ENCODE data around the gene TBP.

TBP gene

DNA sequence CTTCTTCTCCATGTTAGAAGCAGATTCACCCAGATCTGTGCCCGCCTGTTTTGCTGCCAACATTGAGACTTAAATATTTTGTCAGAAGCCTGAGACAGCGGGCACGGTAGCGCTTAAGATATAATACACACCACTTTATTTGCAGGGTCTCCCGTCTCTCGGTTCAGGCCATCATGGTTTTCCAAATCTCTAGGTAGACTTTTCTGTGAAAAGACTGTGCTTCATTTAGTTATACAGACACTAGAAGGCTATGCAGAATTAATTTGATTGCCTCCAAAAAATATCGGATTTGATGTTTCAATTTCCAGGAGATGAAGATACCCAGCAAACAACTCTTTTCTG, 598 bp downstream of the TBP start:
- no peak for DNase-seq (ENCODE audit: low read depth)
- TF ChIP-seq, protein P1, sequence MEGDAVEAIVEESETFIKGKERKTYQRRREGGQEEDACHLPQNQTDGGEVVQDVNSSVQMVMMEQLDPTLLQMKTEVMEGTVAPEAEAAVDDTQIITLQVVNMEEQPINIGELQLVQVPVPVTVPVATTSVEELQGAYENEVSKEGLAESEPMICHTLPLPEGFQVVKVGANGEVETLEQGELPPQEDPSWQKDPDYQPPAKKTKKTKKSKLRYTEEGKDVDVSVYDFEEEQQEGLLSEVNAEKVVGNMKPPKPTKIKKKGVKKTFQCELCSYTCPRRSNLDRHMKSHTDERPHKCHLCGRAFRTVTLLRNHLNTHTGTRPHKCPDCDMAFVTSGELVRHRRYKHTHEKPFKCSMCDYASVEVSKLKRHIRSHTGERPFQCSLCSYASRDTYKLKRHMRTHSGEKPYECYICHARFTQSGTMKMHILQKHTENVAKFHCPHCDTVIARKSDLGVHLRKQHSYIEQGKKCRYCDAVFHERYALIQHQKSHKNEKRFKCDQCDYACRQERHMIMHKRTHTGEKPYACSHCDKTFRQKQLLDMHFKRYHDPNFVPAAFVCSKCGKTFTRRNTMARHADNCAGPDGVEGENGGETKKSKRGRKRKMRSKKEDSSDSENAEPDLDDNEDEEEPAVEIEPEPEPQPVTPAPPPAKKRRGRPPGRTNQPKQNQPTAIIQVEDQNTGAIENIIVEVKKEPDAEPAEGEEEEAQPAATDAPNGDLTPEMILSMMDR (IDR thresholded peaks at IDR 0.05; ENCODE audit: control insufficient read depth, extremely low read depth, insufficient read depth): no peak
- H3K4me3 ChIP-seq (ENCODE audit: low read depth, low read length): peak overlapping the region; percentile 81

DNA sequence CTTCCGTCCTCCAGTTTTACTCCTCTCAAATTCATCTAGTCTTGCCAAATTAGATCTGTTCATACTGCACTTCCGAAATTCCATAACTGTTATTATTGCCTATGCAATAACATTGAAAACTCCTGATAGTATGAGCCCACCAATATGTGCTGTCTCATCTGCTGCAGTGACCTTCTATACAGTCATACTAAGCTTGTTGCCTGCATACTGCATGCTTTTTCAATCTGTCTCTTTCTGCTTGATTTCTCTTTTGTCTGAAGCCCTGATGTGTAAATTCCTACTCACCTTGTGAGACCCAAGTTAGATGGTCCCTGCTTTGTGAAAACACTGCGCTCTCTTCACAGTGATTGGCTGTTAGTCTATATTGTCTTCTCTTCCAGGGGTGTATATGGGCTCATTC, 1.1 kb downstream of the TBP start:
- TF ChIP-seq, protein P1 (IDR thresholded peaks at IDR 0.05; ENCODE audit: control insufficient read depth, extremely low read depth, insufficient read depth): no peak
- peak overlapping the region; percentile 81 for H3K4me3 ChIP-seq (ENCODE audit: low read depth, low read length)
- DNase-seq (ENCODE audit: low read depth): no peak

DNA sequence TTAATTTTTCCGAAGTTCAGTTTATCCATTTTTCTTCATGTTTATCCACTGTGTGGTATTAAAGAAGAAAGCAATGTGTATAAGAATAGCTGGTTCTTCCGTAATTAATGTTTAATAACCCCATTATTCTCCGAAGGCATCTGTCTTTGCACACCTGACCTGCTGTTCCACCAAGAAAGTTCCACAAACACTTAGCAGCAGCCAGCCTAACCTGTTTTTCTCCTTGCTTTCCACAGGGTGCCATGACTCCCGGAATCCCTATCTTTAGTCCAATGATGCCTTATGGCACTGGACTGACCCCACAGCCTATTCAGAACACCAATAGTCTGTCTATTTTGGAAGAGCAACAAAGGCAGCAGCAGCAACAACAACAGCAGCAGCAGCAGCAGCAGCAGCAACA, 7.4 kb downstream of the TBP start:
- TF ChIP-seq, protein P1 (IDR thresholded peaks at IDR 0.05; ENCODE audit: control insufficient read depth, extremely low read depth, insufficient read depth): no peak
- peak; percentile 85 for DNase-seq (ENCODE audit: low read depth)
- H3K4me3 ChIP-seq (ENCODE audit: low read depth, low read length): peak overlapping the region; percentile 9; the same call in 1 of the 2 replicates

DNA sequence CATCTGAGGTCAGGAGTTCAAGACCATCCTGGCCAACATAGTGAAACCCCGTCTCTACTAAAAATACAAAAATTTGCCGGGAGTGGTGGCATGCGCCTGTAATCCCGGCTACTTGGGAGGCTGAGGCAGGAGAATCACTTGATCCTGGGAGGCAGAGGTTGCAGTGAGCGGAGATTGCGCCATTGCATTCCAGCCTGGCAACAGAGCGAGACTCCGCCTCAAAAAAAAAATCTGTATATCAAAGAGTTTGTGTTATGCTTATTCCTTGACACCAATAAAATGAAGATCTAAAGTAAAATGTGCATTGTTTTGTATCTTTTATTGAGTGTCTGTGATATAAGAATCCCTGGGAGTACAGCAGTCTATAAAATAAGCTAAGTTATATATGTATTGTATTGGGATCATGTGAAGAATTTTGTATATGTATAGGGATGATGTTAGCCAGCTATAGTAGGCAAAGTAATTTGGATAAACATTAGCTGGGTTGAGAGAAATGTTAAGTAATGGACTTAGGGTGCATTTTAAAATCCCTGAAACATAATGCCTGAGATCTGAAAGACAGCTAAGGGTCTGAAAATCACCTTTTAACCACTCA, 10.9 kb downstream of the TBP start:
- TF ChIP-seq, protein P1 (IDR thresholded peaks at IDR 0.05; ENCODE audit: control insufficient read depth, extremely low read depth, insufficient read depth): no peak
- H3K4me3 ChIP-seq (ENCODE audit: low read depth, low read length): no peak overlapping the region
- no peak for DNase-seq (ENCODE audit: low read depth)

DNA sequence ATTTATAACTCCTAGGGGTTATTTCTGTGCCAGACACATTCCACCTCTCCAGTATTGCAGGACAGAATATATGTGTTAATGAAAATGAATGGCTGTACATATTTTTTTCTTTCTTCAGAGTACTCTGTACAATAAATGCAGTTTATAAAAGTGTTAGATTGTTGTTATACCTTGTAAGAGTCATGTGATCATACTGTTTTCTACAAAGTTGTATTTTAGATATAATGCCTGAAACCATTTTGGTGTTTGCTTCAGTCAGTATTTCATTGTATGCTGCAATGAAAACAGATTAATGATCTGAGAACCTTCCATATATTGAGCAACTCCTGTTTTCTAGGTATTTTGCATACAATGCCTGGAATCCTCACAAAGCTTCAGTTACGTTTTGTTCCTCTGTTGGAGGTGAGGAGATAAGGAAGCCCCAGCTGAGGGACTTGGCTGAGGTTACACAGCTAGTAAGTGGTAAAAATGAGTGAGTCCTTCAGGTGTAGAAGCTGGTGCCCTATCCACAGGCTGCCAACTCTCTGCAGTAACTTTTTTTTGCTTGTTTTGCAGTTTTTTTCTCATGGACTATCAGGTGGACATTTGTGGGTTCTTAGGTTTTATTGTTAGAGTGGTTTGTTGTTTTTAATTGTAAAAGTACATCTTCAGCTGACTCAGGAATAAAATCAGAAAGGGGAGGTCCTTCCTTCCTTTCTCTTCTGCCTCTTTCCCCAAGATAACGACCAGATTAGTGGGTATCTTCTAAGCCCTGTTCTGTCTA, 18.7 kb downstream of the TBP start:
- DNase-seq (ENCODE audit: low read depth): no peak
- TF ChIP-seq, protein P1 (IDR thresholded peaks at IDR 0.05; ENCODE audit: control insufficient read depth, extremely low read depth, insufficient read depth): no peak
- H3K4me3 ChIP-seq (ENCODE audit: low read depth, low read length): no peak overlapping the region

DNA sequence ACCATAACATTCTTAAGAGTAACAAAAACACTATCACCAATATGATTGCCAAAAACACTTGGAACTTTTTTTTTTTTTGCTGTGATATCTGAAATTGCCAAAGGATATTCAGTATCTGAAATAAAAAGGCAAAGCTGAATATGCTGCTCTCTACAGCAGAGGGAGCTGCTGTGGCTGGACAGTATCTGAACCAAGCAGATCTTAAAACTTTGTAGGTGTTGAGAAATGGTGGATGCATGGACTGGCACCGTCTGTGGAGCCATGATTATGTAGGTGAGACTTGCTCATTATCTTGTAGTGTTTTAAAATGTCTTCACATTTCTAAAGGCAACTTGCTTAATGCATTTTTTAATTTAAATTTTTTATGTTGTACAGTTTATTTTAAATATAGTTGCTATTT, 21.1 kb downstream of the TBP start:
- DNase-seq (ENCODE audit: low read depth): no peak
- H3K4me3 ChIP-seq (ENCODE audit: low read depth, low read length): no peak overlapping the region
- TF ChIP-seq, protein P1 (IDR thresholded peaks at IDR 0.05; ENCODE audit: control insufficient read depth, extremely low read depth, insufficient read depth): peak; percentile 55
